Left kidney (tissue), 2 donors: ENCODE results near the gene KLF15. TPM values are rescaled to one million over a fixed set of nuclear protein-coding genes. Genes with fewer than 3 reads are reported as not detected.

ENCODE experiments used
- DNase-seq: peaks from one replicate; pipeline ENCODE4 v3.0.0-alpha.2; 2013
- polyA plus RNA-seq: library from polyadenylated mRNA; unstranded; fragments of 120-200 nt; gene quantifications from one replicate; pipeline ENCODE4 v1.2.1, GENCODE V29; 2013; ENCODE audit not compliant: insufficient read length

Gene KLF15
- polyA plus RNA-seq, 1 donor = 11.3 TPM

DNA sequence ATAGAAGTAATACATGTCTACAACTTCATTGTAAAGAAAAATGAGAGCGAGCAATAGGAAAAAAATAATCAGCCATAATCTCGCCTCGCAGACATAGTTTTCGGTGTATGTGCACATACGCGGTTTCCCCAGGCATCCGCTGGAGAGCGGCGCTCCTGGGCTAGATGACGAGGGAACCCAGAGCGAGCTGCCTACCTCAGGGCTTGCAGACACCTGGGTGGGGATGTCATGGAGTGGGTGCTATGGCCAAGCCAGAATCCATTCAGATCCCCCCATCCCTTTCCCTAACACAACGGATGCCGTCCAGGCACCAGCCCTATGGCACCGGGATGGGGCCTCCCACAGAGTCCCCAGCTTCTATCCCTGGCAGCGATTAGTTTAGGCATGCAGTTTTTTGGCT, 33.0 kb upstream of the KLF15 start:
- DNase-seq = no peak

DNA sequence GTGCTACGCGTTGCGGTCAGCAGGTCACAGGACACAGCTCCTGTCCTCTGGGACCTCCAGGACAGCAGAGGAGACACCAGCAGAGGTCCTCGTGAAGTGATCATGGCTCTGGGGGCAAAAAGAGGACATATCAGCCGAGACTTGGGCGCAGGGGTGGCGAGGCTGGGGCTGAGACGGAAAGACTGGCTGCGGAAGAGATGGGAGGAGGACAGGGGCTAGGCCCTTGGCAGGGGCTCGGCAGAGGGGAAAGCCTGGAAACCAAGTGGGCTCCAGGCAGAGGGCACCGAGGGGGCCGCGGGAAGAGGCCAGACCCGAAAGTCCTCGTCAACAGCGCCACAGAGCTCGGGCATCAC, 32.6 kb upstream of the KLF15 start:
- DNase-seq = no peak

DNA sequence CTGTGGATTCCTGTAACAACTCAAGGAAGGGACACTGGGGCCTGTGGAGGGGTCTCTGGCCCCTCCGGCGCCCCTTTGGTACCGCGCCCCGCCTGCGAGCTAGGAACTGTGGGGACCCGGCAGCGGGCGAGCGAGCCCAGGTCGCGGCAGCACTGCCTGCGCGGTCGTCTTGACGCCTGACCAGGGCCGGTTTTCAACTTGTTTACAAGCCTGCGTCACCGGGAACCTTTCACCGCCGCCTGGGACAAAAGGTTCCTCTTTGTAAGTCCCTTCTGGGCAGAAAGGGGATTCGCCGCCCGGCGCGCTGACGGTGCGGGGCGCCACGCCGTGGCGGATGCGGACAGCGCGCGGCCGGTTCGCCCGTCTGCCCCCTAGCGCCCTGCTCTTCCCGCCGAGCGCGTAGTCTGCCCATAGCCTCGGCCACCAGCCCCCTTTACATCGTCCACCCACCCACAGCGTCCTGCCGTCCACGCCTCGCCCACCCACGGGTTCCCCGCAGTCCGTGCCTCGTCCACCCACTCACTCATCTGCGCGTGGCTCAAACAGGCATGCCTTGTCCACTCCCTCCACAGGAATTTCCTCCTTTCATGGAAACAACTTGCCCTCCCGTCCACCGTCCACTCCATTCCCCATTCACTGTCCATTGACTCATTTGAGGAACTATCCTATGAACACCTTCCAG, 32.0 kb upstream of the KLF15 start:
- peak; percentile 87 for DNase-seq

DNA sequence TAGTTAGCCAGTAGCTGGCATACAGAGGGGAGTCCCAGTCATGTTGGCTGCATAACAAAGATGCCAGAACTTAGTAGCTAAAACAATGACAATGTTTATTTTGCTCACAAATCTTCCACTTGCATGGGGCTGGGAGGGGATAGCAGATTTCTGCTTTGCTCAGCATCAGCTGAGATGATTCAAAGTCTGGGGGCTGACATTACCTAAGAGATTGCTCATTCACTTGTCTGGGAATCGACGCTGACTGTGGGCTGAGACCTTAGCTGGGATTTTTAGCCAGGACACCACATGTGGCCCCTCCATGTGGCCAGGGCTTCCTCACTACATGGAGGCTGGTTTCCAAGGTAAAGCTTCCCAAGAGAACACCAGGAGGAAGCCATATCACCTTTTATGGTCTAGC, 24.8 kb upstream of the KLF15 start:
- DNase-seq = no peak

- DNase-seq = no peak
These were observed 23.0 kb upstream of the KLF15 start for GRCh38 chr3:126380011-126380768.

DNA sequence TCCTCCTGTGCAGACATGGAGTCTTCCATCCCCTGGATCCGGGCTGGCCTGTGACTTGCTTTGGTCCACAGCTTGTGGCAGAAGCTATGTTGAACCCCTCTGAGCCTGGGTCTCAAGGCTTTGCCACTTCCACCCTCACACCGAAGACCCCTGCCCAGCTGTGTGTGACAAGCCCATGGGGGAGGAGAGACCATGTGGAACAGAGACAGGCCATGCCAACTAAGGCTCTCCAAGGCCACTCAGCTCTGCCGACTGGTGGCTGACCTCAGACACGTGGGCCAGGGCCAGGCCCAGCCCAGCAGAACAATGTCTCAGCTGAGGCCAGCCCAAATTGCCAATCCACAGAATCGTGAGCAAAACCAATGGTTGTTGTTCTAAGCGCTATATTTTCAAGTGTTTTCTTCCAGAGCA, 21.1 kb upstream of the KLF15 start:
- DNase-seq = no peak

DNA sequence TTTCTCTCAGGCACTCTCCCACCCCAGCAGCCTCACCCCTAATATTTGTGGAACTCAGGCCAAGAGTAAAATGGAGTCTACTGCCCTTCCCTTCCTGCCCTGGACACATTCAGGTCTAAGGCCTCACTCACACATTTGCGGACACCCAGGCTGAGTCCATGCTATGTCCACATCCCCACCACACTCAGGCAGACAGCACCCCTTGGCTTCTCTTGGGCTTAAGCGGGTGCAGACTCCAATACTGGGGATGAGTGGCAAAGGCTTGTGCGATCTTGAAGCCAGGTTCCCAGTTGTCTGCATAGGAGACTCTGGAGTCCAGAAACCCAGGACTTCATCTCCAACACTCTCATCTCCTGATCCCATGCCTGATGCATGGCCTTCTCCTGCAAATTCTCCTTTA, 20.0 kb upstream of the KLF15 start:
- no peak for DNase-seq

DNA sequence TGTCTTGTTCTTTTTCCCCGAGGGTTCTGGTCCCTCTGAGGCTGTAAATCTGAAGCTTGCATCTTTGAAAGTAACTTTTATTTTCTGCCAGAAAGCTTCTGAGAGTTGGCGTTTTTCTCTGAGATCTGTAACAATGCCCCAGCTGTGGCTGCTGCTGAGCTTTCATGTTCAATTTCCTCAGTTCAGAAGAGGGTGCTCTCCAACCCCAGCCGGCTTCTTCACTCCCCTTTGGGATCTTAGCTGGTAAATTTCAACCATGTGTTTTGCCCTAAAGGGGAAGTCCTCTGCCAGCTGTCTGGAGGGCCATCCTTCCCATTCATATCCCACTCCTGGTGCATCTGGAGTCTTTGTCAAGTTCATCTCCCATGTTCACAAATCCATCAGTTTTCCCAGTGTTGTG, 19.2 kb upstream of the KLF15 start:
- DNase-seq = no peak

DNA sequence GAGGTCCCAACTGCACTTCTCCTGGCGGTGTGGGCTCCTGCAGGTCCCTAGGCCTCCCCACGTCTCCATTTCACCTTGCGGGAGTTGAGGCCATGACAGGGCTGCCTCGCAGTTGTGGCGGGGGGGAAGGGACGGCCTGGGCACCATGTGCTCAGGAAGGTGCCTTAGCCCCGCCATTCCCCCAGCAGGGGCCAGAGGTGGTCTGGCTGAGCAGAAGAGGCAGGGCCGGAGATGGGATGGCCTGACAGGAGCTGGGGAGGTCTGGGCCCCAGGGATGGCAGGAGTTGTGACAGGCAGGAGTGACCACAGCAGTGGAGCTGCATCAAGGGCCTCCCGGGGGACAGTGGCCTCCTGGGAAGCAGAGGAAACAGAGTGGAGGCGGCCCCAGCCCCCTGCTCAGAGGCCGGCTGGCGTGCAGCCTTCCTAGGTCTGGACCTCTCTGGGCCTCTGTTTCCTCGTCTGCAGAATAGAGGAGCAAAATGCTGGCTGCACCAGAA, 18.7 kb upstream of the KLF15 start:
- DNase-seq = no peak

- DNase-seq = no peak
These were observed 16.7 kb upstream of the KLF15 start for GRCh38 chr3:126373682-126374601.

- DNase-seq = no peak
These were observed 16.0 kb upstream of the KLF15 start for GRCh38 chr3:126373146-126373613.

- DNase-seq = no peak
These were observed 15.4 kb upstream of the KLF15 start for GRCh38 chr3:126372413-126373145.

- DNase-seq = no peak
These were observed 14.0 kb upstream of the KLF15 start for GRCh38 chr3:126371096-126371705.

DNA sequence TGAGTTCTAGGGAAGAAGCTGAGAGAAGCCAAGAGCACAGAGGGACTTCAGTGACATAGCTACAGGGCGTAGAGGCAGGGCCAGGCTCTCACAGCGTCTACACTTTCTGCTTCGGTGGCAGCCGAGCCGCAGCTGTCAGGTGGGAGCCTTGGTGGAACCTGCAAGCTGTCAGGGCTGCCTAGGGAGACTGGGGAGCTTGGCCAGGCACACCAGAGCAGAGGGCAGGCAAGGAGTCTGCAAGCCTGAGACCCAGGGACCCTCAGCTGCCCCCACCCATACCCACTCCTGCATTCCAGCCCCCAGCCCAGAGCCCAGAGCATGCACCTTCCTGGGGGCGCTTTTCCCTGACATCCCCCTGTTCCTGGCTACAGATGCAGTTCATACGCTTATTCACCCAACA, 13.4 kb upstream of the KLF15 start:
- DNase-seq = no peak

- DNase-seq = no peak
These were observed 12.8 kb upstream of the KLF15 start for GRCh38 chr3:126370055-126370454.

- DNase-seq = no peak
These were observed 12.3 kb upstream of the KLF15 start for GRCh38 chr3:126369490-126369889.

DNA sequence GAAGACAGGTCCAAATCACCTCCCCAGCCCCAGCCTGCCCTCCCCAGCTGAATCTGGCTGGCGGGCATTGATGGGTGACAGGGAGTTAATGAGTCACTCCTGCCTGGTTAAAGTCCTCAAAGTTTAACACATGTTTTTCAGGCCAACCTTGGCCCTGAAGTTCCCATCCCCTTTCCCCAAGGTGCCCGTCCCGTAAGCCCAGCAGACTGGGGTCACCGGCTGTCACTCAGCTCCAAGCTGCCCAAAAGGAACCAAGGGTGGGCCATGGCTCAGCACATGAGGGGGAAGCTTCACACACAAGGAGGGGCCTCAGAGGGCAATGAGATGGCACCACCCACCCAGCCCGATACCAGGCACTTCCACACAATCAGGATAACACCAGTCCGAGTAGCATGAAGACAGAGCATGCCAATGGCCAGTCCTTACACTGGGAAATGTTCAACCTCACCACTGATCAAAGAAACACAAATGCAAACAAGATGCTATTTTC, 10.2 kb upstream of the KLF15 start:
- no peak for DNase-seq

GRCh38 chr3:126365351-126366277, 8.4 kb upstream of the KLF15 start:
- no peak for DNase-seq

- DNase-seq = no peak
These were observed 7.6 kb upstream of the KLF15 start for GRCh38 chr3:126364731-126365301.
